Chondrocyte (in vitro differentiated cells): ENCODE results near the gene IRX3. TPM values are rescaled to one million over a fixed set of nuclear protein-coding genes. Genes with fewer than 3 reads are reported as not detected.
"Not testable (repeated sequence)": the region's sequence is repeated elsewhere in the genome, so short reads cannot be mapped to it uniquely, and the experiment has no call there.

Experiments used
- DNase-seq: peaks from one replicate; pipeline ENCODE4 v3.0.0; 2021; ENCODE audit warnings: mixed read lengths, low spot score
- H3K27ac Mint-ChIP-seq: one replicate; pipeline ENCODE4 v1.8.0; 2021; ENCODE audit warnings: mild to moderate bottlenecking, moderate library complexity, mixed read lengths; ENCODE audit not compliant: unreplicated experiment
- H3K27me3 Mint-ChIP-seq: 2 replicates; pipeline ENCODE4 v1.8.0; 2021; ENCODE audit warnings: low read depth, mixed read lengths
- H3K36me3 Mint-ChIP-seq: 2 replicates; pipeline ENCODE4 v1.8.0; 2021; ENCODE audit warnings: low read depth, mixed read lengths
- H3K4me1 Mint-ChIP-seq: 2 replicates; pipeline ENCODE4 v1.8.0; 2021; ENCODE audit warnings: low read depth, mild to moderate bottlenecking, mixed read lengths
- H3K4me3 Mint-ChIP-seq: one replicate; pipeline ENCODE4 v1.8.0; 2021; ENCODE audit warnings: mild to moderate bottlenecking, moderate library complexity, mixed read lengths; ENCODE audit not compliant: unreplicated experiment
- H3K9me3 Mint-ChIP-seq: 2 replicates; pipeline ENCODE4 v1.8.0; 2021; ENCODE audit warnings: low read depth, mixed read lengths
- CTCF ChIP-seq: fragments of 200-600 bp; sonication (generic); IDR thresholded peaks from 2 replicates; pipeline ENCODE4 v1.5.0; 2021; ENCODE audit warnings: antibody characterized with exemption, mild to moderate bottlenecking, moderate library complexity
- total RNA-seq: library from RNA; stranded (reverse); gene quantifications from 3 replicates; pipeline ENCODE4 v1.2.1, GENCODE V29; 2021

The IRX3 gene
- total RNA-seq, 1 donor from 2014 or later, result 0.47 TPM

- no peak overlapping the region for H3K27ac Mint-ChIP-seq
- peaks cover 5% of the 10 kb centered on the region for H3K36me3 Mint-ChIP-seq
- TF ChIP-seq CTCF, result no peak
- H3K4me3 Mint-ChIP-seq, result no peak overlapping the region
- DNase-seq, result no peak
- H3K27me3 Mint-ChIP-seq, result peaks cover 56% of the 10 kb centered on the region
- peaks cover 8% of the 10 kb centered on the region for H3K9me3 Mint-ChIP-seq
- H3K4me1 Mint-ChIP-seq, result no peaks in the 10 kb centered on the region
Observed at GRCh38 chr16:54265575-54266107, 20.9 kb downstream of the IRX3 start.

- Mint-ChIP-seq H3K4me3 (no peak overlapping the region), H3K9me3 (no peaks in the 10 kb centered on the region), H3K27me3 (peaks cover 41% of the 10 kb centered on the region), H3K4me1 (no peaks in the 10 kb centered on the region), H3K36me3 (no peaks in the 10 kb centered on the region), H3K27ac (no peak overlapping the region)
- TF ChIP-seq CTCF, result no peak
- no peak for DNase-seq
Observed at GRCh38 chr16:54253118-54253517, 33.5 kb downstream of the IRX3 start.

- peaks cover 48% of the 10 kb centered on the region for H3K27me3 Mint-ChIP-seq
- H3K4me3 Mint-ChIP-seq, result no peak overlapping the region
- peaks cover 6% of the 10 kb centered on the region for H3K9me3 Mint-ChIP-seq
- H3K27ac Mint-ChIP-seq, result no peak overlapping the region
- peaks cover 2% of the 10 kb centered on the region for H3K36me3 Mint-ChIP-seq
- TF ChIP-seq CTCF, result no peak
- H3K4me1 Mint-ChIP-seq, result no peaks in the 10 kb centered on the region
- DNase-seq, result no peak
Observed at GRCh38 chr16:54248863-54249710, 37.5 kb downstream of the IRX3 start.

GRCh38 chr16:54247705-54248104 is 38.9 kb downstream of the IRX3 start:
- peaks cover 44% of the 10 kb centered on the region for H3K27me3 Mint-ChIP-seq
- H3K9me3 Mint-ChIP-seq, H3K4me3 Mint-ChIP-seq, H3K27ac Mint-ChIP-seq, H3K4me1 Mint-ChIP-seq, H3K36me3 Mint-ChIP-seq, DNase-seq: not testable (repeated sequence)

- TF ChIP-seq CTCF, result no peak
- no peak for DNase-seq
- Mint-ChIP-seq H3K36me3 (peaks cover 2% of the 10 kb centered on the region), H3K4me1 (no peaks in the 10 kb centered on the region), H3K27me3 (peaks cover 43% of the 10 kb centered on the region), H3K9me3 (peaks cover 6% of the 10 kb centered on the region), H3K4me3 (no peak overlapping the region), H3K27ac (no peak overlapping the region)
Observed at GRCh38 chr16:54246454-54246821, 40.1 kb downstream of the IRX3 start.
